ENCODE data around the gene TMEM19. TPM values are rescaled to one million over a fixed set of nuclear protein-coding genes. Genes with fewer than 3 reads are reported as not detected.

TMEM19 gene
- total RNA-seq, 1 experiment from 2014 or later, result 39.5 TPM

DNA sequence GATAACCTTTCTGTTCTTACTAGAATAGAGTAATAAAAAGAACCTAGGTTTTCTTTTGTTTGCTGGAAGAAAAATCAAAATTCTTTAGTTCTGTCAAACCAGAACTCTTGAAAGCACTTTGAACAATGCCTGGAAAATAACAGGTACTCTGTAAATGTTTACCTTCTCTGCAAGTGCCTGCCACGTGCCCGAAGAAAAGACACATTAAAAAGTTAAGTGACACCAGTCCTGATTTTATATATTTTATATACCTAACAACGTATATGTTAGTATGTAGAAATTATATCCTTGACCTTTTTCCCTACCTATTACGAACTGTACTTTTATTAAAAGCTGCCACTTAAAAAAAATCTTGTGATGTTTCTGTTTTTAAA lies 20.8 kb upstream of the TMEM19 start:
- no TSS peak for BruUV-seq (replicated peaks)
- H3F3A ChIP-seq (ENCODE audit: insufficient read depth, low read depth), result peaks cover 17% of the 10 kb centered on the region
- peak overlapping the region; percentile 70 for H3K4me3 ChIP-seq
- H3K27ac ChIP-seq, result peak overlapping the region; percentile 94
- peak overlapping the region; percentile 79 for H2AFZ ChIP-seq
- TF ChIP-seq CTCF (conservative IDR thresholded peaks at IDR 0.05), result no peak
- no peak for DNase-seq
- intact Hi-C loops (cut with micrococcal nuclease; ENCODE audit: unreplicated experiment), result loop anchor here (2.0 kb wide), 1 partner anchor 82 kb away; no protein-coding TSS in a partner anchor
- H3K36me3 ChIP-seq (ENCODE audit: low read depth), result 0 out of 2 replicates have a peak, but pooled peaks cover 3% of the 10 kb centered on the region
- peaks cover 17% of the 10 kb centered on the region for H4K20me1 ChIP-seq (ENCODE audit: insufficient read depth)
- no peaks in the 10 kb centered on the region for H3K9me3 ChIP-seq (ENCODE audit: insufficient read depth, low read depth)
- H3K27me3 ChIP-seq (ENCODE audit: insufficient read depth, low read depth), result no peaks in the 10 kb centered on the region
- H3K79me2 ChIP-seq (ENCODE audit: low read depth), result peaks cover 64% of the 10 kb centered on the region
- peak overlapping the region; percentile 95 for H3K4me2 ChIP-seq
- ChIA-PET CTCF (no interaction called here), POLR2A (ENCODE audit: unreplicated experiment) (no interaction called here)
- no peaks in the 10 kb centered on the region for H3K9me2 ChIP-seq (ENCODE audit: insufficient read depth)
- H3K4me1 ChIP-seq (replicated peaks; ENCODE audit: insufficient read depth), result peaks cover 16% of the 10 kb centered on the region

GRCh38 chr12:71666259-71666658 lies 19.6 kb upstream of the TMEM19 start:
- Histone ChIP-seq H3K4me2 (peak overlapping the region; percentile 95), H3F3A (ENCODE audit: insufficient read depth, low read depth) (peaks cover 17% of the 10 kb centered on the region), H3K27ac (peak overlapping the region; percentile 94; the same call in 1 of the 2 replicates), H3K4me1 (replicated peaks; ENCODE audit: insufficient read depth) (peaks cover 16% of the 10 kb centered on the region), H3K36me3 (ENCODE audit: low read depth) (no peaks in the 10 kb centered on the region), H3K79me2 (ENCODE audit: low read depth) (peaks cover 52% of the 10 kb centered on the region), H4K20me1 (ENCODE audit: insufficient read depth) (peaks cover 13% of the 10 kb centered on the region), H3K9me3 (ENCODE audit: insufficient read depth, low read depth) (no peaks in the 10 kb centered on the region), H3K27me3 (ENCODE audit: insufficient read depth, low read depth) (no peaks in the 10 kb centered on the region), H3K9me2 (ENCODE audit: insufficient read depth) (no peaks in the 10 kb centered on the region), H2AFZ (no peak overlapping the region), H3K4me3 (peak overlapping the region; percentile 70; the same call in 1 of the 2 replicates)
- DNase-seq, result no peak
- no peak for TF ChIP-seq EZH2 (IDR thresholded peaks at IDR 0.05; ENCODE audit: low read depth)
- no peak for TF ChIP-seq CTCF (conservative IDR thresholded peaks at IDR 0.05)
- intact Hi-C loops (cut with micrococcal nuclease; ENCODE audit: unreplicated experiment), result no loop called here
- BruUV-seq (replicated peaks), result no TSS peak
- POLR2A ChIA-PET (ENCODE audit: unreplicated experiment), result no interaction called here
- CTCF ChIA-PET, result no interaction called here

DNA sequence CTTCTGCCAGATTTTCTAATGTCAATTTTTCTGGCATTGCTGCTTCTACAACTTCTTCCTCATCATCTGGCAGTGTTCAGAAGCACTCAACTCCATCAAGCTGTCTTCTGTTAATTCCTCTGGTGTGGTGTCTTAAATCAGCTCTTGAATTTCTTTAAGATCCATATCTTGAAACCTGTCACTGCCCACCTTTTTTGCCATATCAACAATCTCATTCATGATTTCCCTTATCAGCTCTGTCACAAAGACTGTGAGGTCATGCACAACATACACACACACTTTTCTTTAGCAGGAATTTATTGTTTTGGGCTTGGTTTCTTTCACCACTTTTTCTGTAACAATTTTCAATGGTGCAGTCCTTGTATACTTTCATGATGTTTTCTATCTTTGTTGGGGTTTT lies 14.6 kb upstream of the TMEM19 start:
- Histone ChIP-seq H3K79me2 (ENCODE audit: low read depth) (peaks cover 10% of the 10 kb centered on the region), H3K4me3 (no peak overlapping the region), H3K9me3 (ENCODE audit: insufficient read depth, low read depth) (no peaks in the 10 kb centered on the region), H2AFZ (no peak overlapping the region), H3K27ac (no peak overlapping the region), H3K9me2 (ENCODE audit: insufficient read depth) (no peaks in the 10 kb centered on the region), H3K27me3 (ENCODE audit: insufficient read depth, low read depth) (no peaks in the 10 kb centered on the region), H3F3A (ENCODE audit: insufficient read depth, low read depth) (no peaks in the 10 kb centered on the region; the same call in 1 of the 2 replicates), H4K20me1 (ENCODE audit: insufficient read depth) (no peaks in the 10 kb centered on the region; the same call in 1 of the 2 replicates), H3K4me1 (replicated peaks; ENCODE audit: insufficient read depth) (no peaks in the 10 kb centered on the region), H3K36me3 (ENCODE audit: low read depth) (no peaks in the 10 kb centered on the region), H3K4me2 (no peak overlapping the region)
- no TSS peak for BruUV-seq (replicated peaks)
- intact Hi-C loops (cut with micrococcal nuclease; ENCODE audit: unreplicated experiment), result no loop called here
- CTCF ChIA-PET, result no interaction called here
- no peak for DNase-seq
- TF ChIP-seq EZH2 (IDR thresholded peaks at IDR 0.05; ENCODE audit: low read depth) (no peak), CTCF (conservative IDR thresholded peaks at IDR 0.05) (no peak)
- POLR2A ChIA-PET (ENCODE audit: unreplicated experiment), result interaction anchor here (0.7 kb wide), 1 partner anchor 14 kb away, joined by 14 read pairs; no protein-coding TSS in a partner anchor
